ENCODE data around the gene CPAMD8.
"Not testable (repeated sequence)": the region's sequence is repeated elsewhere in the genome, so short reads cannot be mapped to it uniquely, and the experiment has no call there.

Gene CPAMD8

GRCh38 chr19:16978156-16978555, 48.5 kb downstream of the CPAMD8 start:
- H3K27ac ChIP-seq (ENCODE audit: low read depth in 2 of 2, low read length in 2 of 2) = no peak overlapping the region
- H3K36me3 ChIP-seq (ENCODE audit: control insufficient read depth in 2 of 2, insufficient read depth in 2 of 2, low read length in 2 of 2) = no peaks in the 10 kb centered on the region
- no peaks in the 10 kb centered on the region for H3K27me3 ChIP-seq (ENCODE audit: control insufficient read depth in 2 of 2, insufficient read depth in 2 of 2, low read length in 2 of 2)
- no peaks in the 10 kb centered on the region for H3K4me1 ChIP-seq (ENCODE audit: control insufficient read depth in 2 of 2, insufficient read depth in 2 of 2, low read length in 2 of 2)
- H3K9ac ChIP-seq (ENCODE audit: low read depth in 1 of 2, low read length in 2 of 2) = no peak overlapping the region
- no peak overlapping the region for H3K4me3 ChIP-seq (ENCODE audit: low read length in 2 of 2)
- H3K9me3 ChIP-seq (ENCODE audit: control insufficient read depth in 2 of 2, low read length in 2 of 2) = no peaks in the 10 kb centered on the region

DNA sequence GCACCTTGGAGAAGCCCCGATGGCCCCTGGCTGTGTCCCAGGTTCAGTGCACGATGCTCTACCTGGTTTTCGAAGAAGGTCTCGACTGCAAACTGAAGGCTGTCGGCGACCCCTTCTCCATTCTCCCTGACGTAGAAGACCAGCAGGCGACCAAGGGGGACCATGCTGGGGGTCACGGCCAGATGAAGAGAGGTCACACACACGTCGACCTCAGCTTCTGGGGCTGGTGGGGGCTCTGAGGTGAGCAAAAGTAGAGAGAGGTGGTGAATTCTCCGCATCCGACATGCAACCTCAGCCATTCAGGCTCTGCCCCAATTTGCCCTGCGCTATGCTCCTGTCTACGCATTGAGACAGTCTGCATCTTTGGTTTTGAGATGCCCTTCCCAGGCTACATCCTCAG, 49.3 kb downstream of the CPAMD8 start:
- Histone ChIP-seq H3K9ac (ENCODE audit: low read depth in 1 of 2, low read length in 2 of 2) (no peak overlapping the region), H3K4me3 (ENCODE audit: low read length in 2 of 2) (no peak overlapping the region), H3K36me3 (ENCODE audit: control insufficient read depth in 2 of 2, insufficient read depth in 2 of 2, low read length in 2 of 2) (no peaks in the 10 kb centered on the region), H3K27ac (ENCODE audit: low read depth in 2 of 2, low read length in 2 of 2) (no peak overlapping the region), H3K27me3 (ENCODE audit: control insufficient read depth in 2 of 2, insufficient read depth in 2 of 2, low read length in 2 of 2) (no peaks in the 10 kb centered on the region), H3K9me3 (ENCODE audit: control insufficient read depth in 2 of 2, low read length in 2 of 2) (no peaks in the 10 kb centered on the region), H3K4me1 (ENCODE audit: control insufficient read depth in 2 of 2, insufficient read depth in 2 of 2, low read length in 2 of 2) (no peaks in the 10 kb centered on the region)

DNA sequence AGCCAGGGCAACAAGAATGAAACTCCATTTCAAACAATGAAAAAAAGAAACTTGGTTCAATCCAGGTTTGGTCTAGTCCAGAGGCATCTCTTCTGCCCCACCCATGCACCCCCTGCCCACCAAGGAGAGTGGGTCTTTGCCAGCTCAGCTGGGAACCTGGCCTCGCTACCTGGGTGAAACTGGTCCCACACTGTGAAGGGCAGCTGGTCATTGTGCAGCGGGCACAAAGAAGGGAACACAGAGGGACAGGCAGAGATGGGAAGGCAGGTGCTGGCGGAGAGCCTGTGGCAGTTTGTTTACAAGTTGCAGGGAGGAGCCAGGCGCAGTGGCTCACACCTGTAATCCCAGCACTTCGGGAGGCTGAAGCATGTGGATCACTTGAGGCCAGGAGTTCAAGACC, 50.2 kb downstream of the CPAMD8 start:
- no peaks in the 10 kb centered on the region for H3K9me3 ChIP-seq (ENCODE audit: control insufficient read depth in 2 of 2, low read length in 2 of 2)
- H3K9ac ChIP-seq (ENCODE audit: low read depth in 1 of 2, low read length in 2 of 2) = no peak overlapping the region
- no peaks in the 10 kb centered on the region for H3K36me3 ChIP-seq (ENCODE audit: control insufficient read depth in 2 of 2, insufficient read depth in 2 of 2, low read length in 2 of 2)
- no peak overlapping the region for H3K4me3 ChIP-seq (ENCODE audit: low read length in 2 of 2)
- no peaks in the 10 kb centered on the region for H3K27me3 ChIP-seq (ENCODE audit: control insufficient read depth in 2 of 2, insufficient read depth in 2 of 2, low read length in 2 of 2)
- no peaks in the 10 kb centered on the region for H3K4me1 ChIP-seq (ENCODE audit: control insufficient read depth in 2 of 2, insufficient read depth in 2 of 2, low read length in 2 of 2)
- H3K27ac ChIP-seq (ENCODE audit: low read depth in 2 of 2, low read length in 2 of 2) = no peak overlapping the region

DNA sequence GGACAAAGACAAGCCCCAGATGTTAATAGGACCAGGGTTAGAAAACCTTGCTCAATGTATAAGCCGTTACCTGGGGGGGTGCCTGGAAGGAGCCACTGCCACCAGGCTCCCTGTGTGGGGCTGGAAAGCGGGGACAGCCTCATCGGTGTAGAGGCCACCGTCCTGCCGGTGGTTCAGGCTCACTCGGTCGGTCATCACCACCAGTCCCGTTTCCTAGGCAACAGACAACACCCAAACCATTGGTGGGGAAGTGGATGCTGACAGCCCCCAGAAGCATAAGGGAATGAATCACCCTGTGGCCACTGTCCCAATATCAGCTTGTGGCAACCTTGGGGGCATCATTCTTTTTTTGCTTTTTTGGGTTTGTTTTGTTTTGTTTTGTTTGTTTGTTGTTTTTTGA, 55.8 kb downstream of the CPAMD8 start:
- H3K36me3 ChIP-seq (ENCODE audit: control insufficient read depth in 2 of 2, insufficient read depth in 2 of 2, low read length in 2 of 2) = no peaks in the 10 kb centered on the region
- no peak overlapping the region for H3K27ac ChIP-seq (ENCODE audit: low read depth in 2 of 2, low read length in 2 of 2)
- H3K27me3 ChIP-seq (ENCODE audit: control insufficient read depth in 2 of 2, insufficient read depth in 2 of 2, low read length in 2 of 2) = no peaks in the 10 kb centered on the region
- H3K4me3 ChIP-seq (ENCODE audit: low read length in 2 of 2) = no peak overlapping the region
- no peak overlapping the region for H3K9ac ChIP-seq (ENCODE audit: low read depth in 1 of 2, low read length in 2 of 2)
- H3K9me3 ChIP-seq (ENCODE audit: control insufficient read depth in 2 of 2, low read length in 2 of 2) = peaks cover 0 to 4% of the 10 kb centered on the region in 2 donors
- H3K4me1 ChIP-seq (ENCODE audit: control insufficient read depth in 2 of 2, insufficient read depth in 2 of 2, low read length in 2 of 2) = no peaks in the 10 kb centered on the region

GRCh38 chr19:16969135-16969534, 57.5 kb downstream of the CPAMD8 start:
- Histone ChIP-seq H3K9me3 (ENCODE audit: control insufficient read depth in 2 of 2, low read length in 2 of 2) (peaks cover 0 to 4% of the 10 kb centered on the region in 2 donors), H3K27me3 (ENCODE audit: control insufficient read depth in 2 of 2, insufficient read depth in 2 of 2, low read length in 2 of 2) (no peaks in the 10 kb centered on the region), H3K36me3 (ENCODE audit: control insufficient read depth in 2 of 2, insufficient read depth in 2 of 2, low read length in 2 of 2) (no peaks in the 10 kb centered on the region), H3K27ac (ENCODE audit: low read depth in 2 of 2, low read length in 2 of 2) (no peak overlapping the region), H3K4me1 (ENCODE audit: control insufficient read depth in 2 of 2, insufficient read depth in 2 of 2, low read length in 2 of 2) (no peaks in the 10 kb centered on the region), H3K9ac (ENCODE audit: low read depth in 1 of 2, low read length in 2 of 2) (no peak overlapping the region), H3K4me3 (ENCODE audit: low read length in 2 of 2) (no peak overlapping the region)

DNA sequence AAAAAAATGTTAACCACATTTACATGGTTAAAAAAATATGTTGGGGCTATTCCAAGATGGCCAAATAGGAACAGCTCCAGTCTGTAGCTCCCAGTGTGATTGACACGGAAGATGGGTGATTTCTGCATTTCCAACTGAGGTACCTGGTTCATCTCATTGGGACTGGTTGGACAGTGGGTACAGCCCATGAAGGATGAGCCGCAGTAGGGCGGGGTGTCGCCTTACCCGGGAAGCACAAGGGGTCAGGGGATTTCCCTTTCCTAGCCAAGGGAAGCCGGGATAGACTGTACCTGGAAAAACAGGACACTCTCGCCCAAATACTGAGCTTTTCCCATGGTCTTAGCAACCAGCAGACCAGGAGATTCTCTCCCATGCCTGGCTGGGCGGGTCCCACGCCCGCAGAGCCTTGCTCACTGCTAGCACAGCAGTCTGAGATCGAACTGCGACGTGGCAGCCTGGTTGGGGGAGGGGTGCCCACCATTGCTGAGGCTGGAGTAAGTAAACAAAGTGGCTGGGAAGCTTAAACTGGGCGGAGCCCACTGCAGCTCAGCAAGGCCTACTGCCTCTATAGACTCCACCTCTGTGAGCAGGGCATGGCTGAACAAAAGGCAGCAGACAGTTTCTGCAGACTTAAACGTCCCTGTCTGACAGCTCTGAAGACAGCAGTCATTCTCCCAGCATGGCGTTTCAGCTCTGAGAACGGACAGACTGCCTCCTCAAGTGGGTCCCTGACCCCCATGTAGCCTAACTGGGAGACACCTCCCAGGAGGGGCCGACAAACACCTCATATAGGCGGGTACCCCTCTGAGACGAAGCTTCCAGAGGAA, 65.4 kb downstream of the CPAMD8 start:
- H3K27me3 ChIP-seq (ENCODE audit: control insufficient read depth in 2 of 2, insufficient read depth in 2 of 2, low read length in 2 of 2); H3K4me3 ChIP-seq (ENCODE audit: low read length in 2 of 2); H3K27ac ChIP-seq (ENCODE audit: low read depth in 2 of 2, low read length in 2 of 2); H3K4me1 ChIP-seq (ENCODE audit: control insufficient read depth in 2 of 2, insufficient read depth in 2 of 2, low read length in 2 of 2); H3K9ac ChIP-seq (ENCODE audit: low read depth in 1 of 2, low read length in 2 of 2); H3K9me3 ChIP-seq (ENCODE audit: control insufficient read depth in 2 of 2, low read length in 2 of 2); H3K36me3 ChIP-seq (ENCODE audit: control insufficient read depth in 2 of 2, insufficient read depth in 2 of 2, low read length in 2 of 2): not testable (repeated sequence)

- not testable (repeated sequence) for H3K36me3 ChIP-seq (ENCODE audit: control insufficient read depth in 2 of 2, insufficient read depth in 2 of 2, low read length in 2 of 2); H3K27me3 ChIP-seq (ENCODE audit: control insufficient read depth in 2 of 2, insufficient read depth in 2 of 2, low read length in 2 of 2); H3K9me3 ChIP-seq (ENCODE audit: control insufficient read depth in 2 of 2, low read length in 2 of 2); H3K4me1 ChIP-seq (ENCODE audit: control insufficient read depth in 2 of 2, insufficient read depth in 2 of 2, low read length in 2 of 2); H3K27ac ChIP-seq (ENCODE audit: low read depth in 2 of 2, low read length in 2 of 2); H3K9ac ChIP-seq (ENCODE audit: low read depth in 1 of 2, low read length in 2 of 2); H3K4me3 ChIP-seq (ENCODE audit: low read length in 2 of 2)
Measured at GRCh38 chr19:16958277-16958676, 68.3 kb downstream of the CPAMD8 start.

GRCh38 chr19:16957855-16958254, 68.8 kb downstream of the CPAMD8 start:
- H3K27ac ChIP-seq (ENCODE audit: low read depth in 2 of 2, low read length in 2 of 2) = no peak overlapping the region
- H3K9ac ChIP-seq (ENCODE audit: low read depth in 1 of 2, low read length in 2 of 2) = no peak overlapping the region
- H3K4me3 ChIP-seq (ENCODE audit: low read length in 2 of 2) = no peak overlapping the region
- H3K4me1 ChIP-seq (ENCODE audit: control insufficient read depth in 2 of 2, insufficient read depth in 2 of 2, low read length in 2 of 2) = peaks cover 0 to 3% of the 10 kb centered on the region in 2 donors
- H3K27me3 ChIP-seq (ENCODE audit: control insufficient read depth in 2 of 2, insufficient read depth in 2 of 2, low read length in 2 of 2) = no peaks in the 10 kb centered on the region
- no peaks in the 10 kb centered on the region for H3K9me3 ChIP-seq (ENCODE audit: control insufficient read depth in 2 of 2, low read length in 2 of 2)
- H3K36me3 ChIP-seq (ENCODE audit: control insufficient read depth in 2 of 2, insufficient read depth in 2 of 2, low read length in 2 of 2) = no peaks in the 10 kb centered on the region

DNA sequence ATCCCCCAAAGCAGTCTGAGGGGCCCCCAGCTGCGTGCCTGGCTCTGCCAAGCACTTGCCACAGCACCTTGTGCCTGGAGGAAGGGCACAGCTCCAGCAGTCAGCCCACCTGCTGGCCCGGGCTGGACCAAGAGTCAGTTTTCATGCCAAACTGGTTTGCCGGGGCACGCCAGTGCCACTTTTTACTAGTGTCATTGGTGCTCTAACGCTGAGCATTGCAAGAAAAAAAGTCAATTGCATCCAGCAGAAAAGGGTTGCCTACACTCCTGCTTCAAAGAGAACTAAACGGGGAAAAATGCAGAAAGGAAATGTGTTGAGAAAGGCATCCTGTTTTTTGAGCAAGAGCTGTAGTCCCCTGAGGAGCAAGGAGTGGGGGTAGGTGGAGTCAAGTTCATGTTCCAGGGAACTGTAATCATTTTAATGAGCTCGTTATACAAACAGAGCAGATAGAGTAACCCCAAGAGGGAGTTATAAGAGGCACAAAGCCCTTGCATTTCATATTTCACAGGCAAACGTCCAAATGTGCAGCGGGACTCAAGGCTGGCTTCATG, 69.4 kb downstream of the CPAMD8 start:
- Histone ChIP-seq H3K27me3 (ENCODE audit: control insufficient read depth in 2 of 2, insufficient read depth in 2 of 2, low read length in 2 of 2) (no peaks in the 10 kb centered on the region), H3K9me3 (ENCODE audit: control insufficient read depth in 2 of 2, low read length in 2 of 2) (no peaks in the 10 kb centered on the region), H3K36me3 (ENCODE audit: control insufficient read depth in 2 of 2, insufficient read depth in 2 of 2, low read length in 2 of 2) (no peaks in the 10 kb centered on the region), H3K4me1 (ENCODE audit: control insufficient read depth in 2 of 2, insufficient read depth in 2 of 2, low read length in 2 of 2) (peaks cover 0 to 3% of the 10 kb centered on the region in 2 donors), H3K9ac (ENCODE audit: low read depth in 1 of 2, low read length in 2 of 2) (no peak overlapping the region), H3K4me3 (ENCODE audit: low read length in 2 of 2) (no peak overlapping the region), H3K27ac (ENCODE audit: low read depth in 2 of 2, low read length in 2 of 2) (no peak overlapping the region)

DNA sequence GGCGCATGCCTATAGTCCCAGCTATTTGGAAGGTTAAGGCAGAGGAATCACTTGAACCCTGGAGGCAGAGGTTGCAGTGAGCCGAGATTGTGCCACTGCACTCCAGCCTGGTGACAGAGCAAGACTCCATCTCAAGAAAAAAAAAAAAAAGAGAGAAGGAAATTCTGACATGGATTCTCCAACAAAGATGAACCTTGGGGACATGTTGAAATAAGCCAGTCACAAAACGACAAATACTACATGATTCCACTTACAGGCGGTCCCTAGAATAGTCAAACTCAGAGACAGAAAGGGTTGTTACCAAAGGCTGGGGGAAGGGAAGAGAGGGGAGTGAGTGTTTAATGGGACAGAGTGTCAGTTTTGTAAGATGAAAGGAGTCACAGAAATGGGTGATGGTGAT, 71.4 kb downstream of the CPAMD8 start:
- Histone ChIP-seq H3K4me1 (ENCODE audit: control insufficient read depth in 2 of 2, insufficient read depth in 2 of 2, low read length in 2 of 2) (peaks cover 0 to 3% of the 10 kb centered on the region in 2 donors), H3K27me3 (ENCODE audit: control insufficient read depth in 2 of 2, insufficient read depth in 2 of 2, low read length in 2 of 2) (peaks cover 0 to 2% of the 10 kb centered on the region in 2 donors), H3K27ac (ENCODE audit: low read depth in 2 of 2, low read length in 2 of 2) (no peak overlapping the region), H3K9me3 (ENCODE audit: control insufficient read depth in 2 of 2, low read length in 2 of 2) (no peaks in the 10 kb centered on the region), H3K9ac (ENCODE audit: low read depth in 1 of 2, low read length in 2 of 2) (no peak overlapping the region), H3K4me3 (ENCODE audit: low read length in 2 of 2) (no peak overlapping the region), H3K36me3 (ENCODE audit: control insufficient read depth in 2 of 2, insufficient read depth in 2 of 2, low read length in 2 of 2) (no peaks in the 10 kb centered on the region)

Measured in mucosa of rectum (tissue), 2 donors.